Osteocyte (in vitro differentiated cells): Measurements from ENCODE around the gene THOC1. TPM values are rescaled to one million over a fixed set of nuclear protein-coding genes. Genes with fewer than 3 reads are reported as not detected.

ENCODE experiments used
- DNase-seq: peaks from one replicate; pipeline ENCODE4 v3.0.0; 2021; ENCODE audit warnings: mixed read lengths; ENCODE audit not compliant: unreplicated experiment; ENCODE audit errors: extremely low spot score
- H3K27ac Mint-ChIP-seq: one replicate; pipeline ENCODE4 v1.8.0; 2021; ENCODE audit warnings: mild to moderate bottlenecking, mixed read lengths; ENCODE audit not compliant: unreplicated experiment
- H3K27me3 Mint-ChIP-seq: one replicate; pipeline ENCODE4 v1.8.0; 2021; ENCODE audit warnings: mixed read lengths; ENCODE audit not compliant: unreplicated experiment
- H3K36me3 Mint-ChIP-seq: one replicate; pipeline ENCODE4 v1.8.0; 2021; ENCODE audit warnings: mixed read lengths; ENCODE audit not compliant: unreplicated experiment
- H3K4me1 Mint-ChIP-seq: one replicate; pipeline ENCODE4 v1.8.0; 2021; ENCODE audit warnings: mixed read lengths; ENCODE audit not compliant: unreplicated experiment
- H3K4me3 Mint-ChIP-seq: one replicate; pipeline ENCODE4 v1.8.0; 2021; ENCODE audit warnings: mild to moderate bottlenecking, moderate library complexity, mixed read lengths; ENCODE audit not compliant: unreplicated experiment
- H3K9me3 Mint-ChIP-seq: one replicate; pipeline ENCODE4 v1.8.0; 2021; ENCODE audit warnings: mixed read lengths; ENCODE audit not compliant: unreplicated experiment
- total RNA-seq: library from RNA; stranded (reverse); gene quantifications from 2 replicates; pipeline ENCODE4 v1.2.1, GENCODE V29; 2021
- TF ChIP-seq, protein P1 (sequence below): fragments of 200-600 bp; sonication (generic); IDR thresholded peaks from 2 replicates; pipeline ENCODE4 v1.5.0; 2021; ENCODE audit warnings: antibody characterized with exemption, mild to moderate bottlenecking, moderate library complexity

THOC1 gene
- total RNA-seq, 1 donor from 2014 or later, result 39.7 TPM

DNA sequence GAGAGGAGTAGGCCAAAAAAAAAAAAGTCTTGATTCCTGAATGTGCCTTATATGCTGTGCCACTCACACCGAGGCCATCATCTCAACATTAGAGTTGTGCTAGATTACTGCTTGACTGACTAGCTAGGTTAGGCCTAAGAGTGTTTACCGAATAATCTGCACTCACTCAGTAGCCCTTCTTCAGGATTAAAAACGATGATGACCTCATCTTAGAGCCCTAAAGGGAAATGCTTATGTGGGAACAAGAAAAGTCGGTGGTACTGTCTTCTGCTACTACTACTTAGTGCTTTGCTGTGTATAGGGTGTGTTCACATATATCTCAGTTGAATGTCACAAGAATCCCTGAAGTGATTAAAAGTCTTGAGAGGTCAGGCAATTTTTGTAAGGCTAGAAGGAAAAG lies 54.3 kb downstream of the THOC1 start:
- Mint-ChIP-seq H3K4me1 (peaks cover 4% of the 10 kb centered on the region), H3K27ac (no peak overlapping the region), H3K36me3 (peaks cover 64% of the 10 kb centered on the region), H3K27me3 (no peaks in the 10 kb centered on the region), H3K9me3 (no peaks in the 10 kb centered on the region), H3K4me3 (no peak overlapping the region)
- DNase-seq, result no peak
- TF ChIP-seq, protein P1, sequence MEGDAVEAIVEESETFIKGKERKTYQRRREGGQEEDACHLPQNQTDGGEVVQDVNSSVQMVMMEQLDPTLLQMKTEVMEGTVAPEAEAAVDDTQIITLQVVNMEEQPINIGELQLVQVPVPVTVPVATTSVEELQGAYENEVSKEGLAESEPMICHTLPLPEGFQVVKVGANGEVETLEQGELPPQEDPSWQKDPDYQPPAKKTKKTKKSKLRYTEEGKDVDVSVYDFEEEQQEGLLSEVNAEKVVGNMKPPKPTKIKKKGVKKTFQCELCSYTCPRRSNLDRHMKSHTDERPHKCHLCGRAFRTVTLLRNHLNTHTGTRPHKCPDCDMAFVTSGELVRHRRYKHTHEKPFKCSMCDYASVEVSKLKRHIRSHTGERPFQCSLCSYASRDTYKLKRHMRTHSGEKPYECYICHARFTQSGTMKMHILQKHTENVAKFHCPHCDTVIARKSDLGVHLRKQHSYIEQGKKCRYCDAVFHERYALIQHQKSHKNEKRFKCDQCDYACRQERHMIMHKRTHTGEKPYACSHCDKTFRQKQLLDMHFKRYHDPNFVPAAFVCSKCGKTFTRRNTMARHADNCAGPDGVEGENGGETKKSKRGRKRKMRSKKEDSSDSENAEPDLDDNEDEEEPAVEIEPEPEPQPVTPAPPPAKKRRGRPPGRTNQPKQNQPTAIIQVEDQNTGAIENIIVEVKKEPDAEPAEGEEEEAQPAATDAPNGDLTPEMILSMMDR, result no peak

DNA sequence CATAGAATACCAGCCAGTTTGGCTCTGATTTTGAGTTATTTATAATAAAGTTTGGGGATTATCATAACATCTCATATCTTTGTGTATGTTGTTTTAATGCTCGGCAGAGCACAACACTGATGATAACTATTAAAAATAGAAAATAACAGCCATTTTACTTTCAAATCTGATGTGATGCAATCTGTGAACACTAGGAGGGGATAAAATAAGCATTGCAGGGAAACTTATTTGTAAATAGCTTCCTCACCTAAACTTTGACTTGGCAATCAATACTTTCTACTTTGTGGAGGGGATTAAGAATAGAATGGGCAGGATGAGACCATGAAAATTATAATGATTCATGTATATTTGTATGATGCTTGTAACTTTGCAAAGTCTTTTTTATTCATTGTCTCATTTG lies 55.1 kb downstream of the THOC1 start:
- Mint-ChIP-seq H3K4me3 (no peak overlapping the region), H3K36me3 (peaks cover 60% of the 10 kb centered on the region), H3K27me3 (no peaks in the 10 kb centered on the region), H3K4me1 (peaks cover 4% of the 10 kb centered on the region), H3K27ac (no peak overlapping the region), H3K9me3 (no peaks in the 10 kb centered on the region)
- no peak for DNase-seq
- TF ChIP-seq, protein P1, result peak; percentile 22

DNA sequence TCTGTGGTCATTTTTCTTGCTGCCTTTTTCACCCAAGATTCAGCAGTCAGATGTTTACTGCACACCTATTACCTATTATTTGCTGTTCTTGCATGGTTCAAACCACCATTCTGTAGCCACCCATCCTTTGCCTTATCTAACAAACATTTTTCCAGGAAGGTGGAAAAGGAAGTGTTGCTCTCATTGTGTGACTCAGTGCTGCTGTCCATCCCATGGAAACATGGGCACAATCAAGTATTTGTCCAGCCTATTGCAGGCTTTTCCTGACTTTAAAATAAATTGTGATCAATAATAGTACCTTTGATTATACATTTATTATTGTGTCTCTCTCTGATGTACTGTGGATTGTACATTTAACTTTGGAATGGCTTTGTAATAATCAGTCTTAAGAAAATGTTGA lies 56.3 kb downstream of the THOC1 start:
- Mint-ChIP-seq H3K36me3 (peaks cover 57% of the 10 kb centered on the region), H3K4me1 (peaks cover 4% of the 10 kb centered on the region), H3K27ac (no peak overlapping the region), H3K27me3 (no peaks in the 10 kb centered on the region), H3K4me3 (no peak overlapping the region), H3K9me3 (no peaks in the 10 kb centered on the region)
- TF ChIP-seq, protein P1, result no peak
- no peak for DNase-seq

DNA sequence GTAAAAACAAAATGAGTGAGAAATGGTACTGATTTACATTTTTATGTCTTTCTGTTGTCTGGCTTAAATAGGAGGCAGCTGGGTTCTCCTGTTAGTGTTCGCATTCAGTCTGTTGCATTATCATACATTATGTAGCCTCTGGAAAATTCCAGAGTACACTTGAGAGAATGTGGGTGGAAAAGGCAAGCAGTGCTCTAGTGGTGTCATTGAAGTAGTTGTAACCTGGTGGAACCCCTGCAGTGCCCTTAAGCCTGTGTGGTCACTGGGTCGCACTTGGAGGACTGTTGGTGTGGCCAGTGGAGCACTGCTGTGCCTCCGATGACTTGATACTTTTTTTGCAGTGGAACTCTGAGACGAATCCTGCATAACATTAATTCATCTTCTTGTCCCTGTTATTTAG lies 57.1 kb downstream of the THOC1 start:
- H3K27me3 Mint-ChIP-seq, result no peaks in the 10 kb centered on the region
- peaks cover 58% of the 10 kb centered on the region for H3K36me3 Mint-ChIP-seq
- H3K27ac Mint-ChIP-seq, result no peak overlapping the region
- H3K4me1 Mint-ChIP-seq, result peaks cover 4% of the 10 kb centered on the region
- H3K9me3 Mint-ChIP-seq, result no peaks in the 10 kb centered on the region
- TF ChIP-seq, protein P1, result no peak
- H3K4me3 Mint-ChIP-seq, result no peak overlapping the region
- DNase-seq, result no peak

DNA sequence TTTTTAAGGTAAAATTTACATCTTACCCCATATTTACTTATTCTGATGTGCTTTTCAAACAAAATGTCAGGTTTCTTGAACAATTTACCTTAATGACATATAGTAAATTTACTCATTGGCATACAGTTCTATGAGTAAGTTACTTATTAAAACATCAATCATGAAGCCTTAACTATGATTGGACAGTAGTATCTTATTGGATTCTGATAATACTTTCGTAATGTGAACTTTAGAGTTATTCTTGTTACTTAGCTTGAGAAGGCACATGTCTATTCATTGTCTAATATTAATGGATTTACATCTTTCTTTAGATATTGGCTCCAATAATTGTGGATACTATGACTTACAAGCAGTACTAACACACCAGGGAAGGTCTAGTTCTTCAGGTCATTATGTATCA lies 57.8 kb downstream of the THOC1 start:
- DNase-seq, result no peak
- Mint-ChIP-seq H3K27ac (no peak overlapping the region), H3K36me3 (peaks cover 59% of the 10 kb centered on the region), H3K9me3 (no peaks in the 10 kb centered on the region), H3K4me3 (no peak overlapping the region), H3K4me1 (peaks cover 4% of the 10 kb centered on the region), H3K27me3 (no peaks in the 10 kb centered on the region)
- TF ChIP-seq, protein P1, result no peak
